GM19035 (cell line): Measurements from ENCODE around the gene TTBK1.

ENCODE experiments used
- ATAC-seq: cut with Tn5 transposase; IDR thresholded peaks from one replicate; pipeline ENCODE4 v1.9.1; 2021; ENCODE audit not compliant: unreplicated experiment

TTBK1 gene

DNA sequence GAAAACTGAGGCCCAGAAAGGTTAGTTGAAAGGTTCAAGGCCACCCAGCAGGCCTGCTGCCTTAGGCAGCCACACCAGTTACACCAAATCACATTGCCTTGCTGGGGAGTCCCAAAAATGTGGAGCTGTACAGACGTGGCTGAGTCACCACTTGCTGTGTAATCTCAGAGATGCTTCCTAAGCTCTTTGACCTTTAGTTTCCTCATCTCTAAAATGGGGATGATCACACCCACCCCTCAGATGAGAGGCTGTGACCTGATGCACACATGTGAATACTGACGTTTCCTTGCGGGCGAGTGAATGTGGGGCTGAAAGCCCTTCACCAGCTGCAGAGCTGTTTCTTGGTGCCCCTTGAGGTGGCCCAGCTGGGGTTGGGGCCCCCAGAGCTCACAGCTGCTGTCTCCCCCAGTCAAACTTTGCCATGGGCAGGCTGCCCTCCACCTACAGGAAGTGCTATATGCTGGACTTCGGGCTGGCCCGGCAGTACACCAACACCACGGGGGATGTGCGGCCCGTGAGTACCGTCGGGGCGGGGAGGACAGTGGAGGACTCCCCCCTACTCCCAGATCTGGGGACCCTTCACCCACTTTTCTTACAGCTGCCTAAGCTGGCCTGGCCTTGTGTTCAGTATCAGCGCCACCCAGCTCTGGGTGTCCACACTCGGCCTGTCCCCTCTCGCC, 11.0 kb downstream of the TTBK1 start:
- no peak for ATAC-seq

GRCh38 chr6:43254846-43255245, 11.6 kb downstream of the TTBK1 start:
- ATAC-seq, result no peak

- no peak for ATAC-seq
Measured at GRCh38 chr6:43255408-43256054, 12.2 kb downstream of the TTBK1 start.

- ATAC-seq, result no peak
Measured at GRCh38 chr6:43256670-43257366, 13.5 kb downstream of the TTBK1 start.

- no peak for ATAC-seq
Measured at GRCh38 chr6:43257367-43258145, 14.3 kb downstream of the TTBK1 start.

GRCh38 chr6:43258180-43258579, 14.9 kb downstream of the TTBK1 start:
- ATAC-seq, result no peak

GRCh38 chr6:43258807-43259686, 15.8 kb downstream of the TTBK1 start:
- ATAC-seq, result no peak

- ATAC-seq, result no peak
Measured at GRCh38 chr6:43260791-43261190, 17.5 kb downstream of the TTBK1 start.

- ATAC-seq, result no peak
Measured at GRCh38 chr6:43261198-43261597, 17.9 kb downstream of the TTBK1 start.

GRCh38 chr6:43262000-43262779, 18.9 kb downstream of the TTBK1 start:
- ATAC-seq, result no peak

DNA sequence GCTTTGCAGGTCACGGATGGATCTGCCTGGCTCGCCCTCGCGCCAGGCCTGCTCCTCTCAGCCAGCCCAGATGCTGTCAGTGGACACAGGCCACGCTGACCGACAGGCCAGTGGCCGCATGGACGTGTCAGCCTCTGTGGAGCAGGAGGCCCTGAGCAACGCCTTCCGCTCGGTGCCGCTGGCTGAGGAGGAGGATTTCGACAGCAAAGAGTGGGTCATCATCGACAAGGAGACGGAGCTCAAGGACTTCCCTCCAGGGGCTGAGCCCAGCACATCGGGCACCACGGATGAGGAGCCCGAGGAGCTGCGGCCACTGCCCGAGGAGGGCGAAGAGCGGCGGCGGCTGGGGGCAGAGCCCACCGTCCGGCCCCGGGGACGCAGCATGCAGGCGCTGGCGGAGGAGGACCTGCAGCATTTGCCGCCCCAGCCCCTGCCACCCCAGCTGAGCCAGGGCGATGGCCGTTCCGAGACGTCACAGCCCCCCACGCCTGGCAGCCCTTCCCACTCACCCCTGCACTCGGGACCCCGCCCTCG, 19.6 kb downstream of the TTBK1 start:
- no peak for ATAC-seq

DNA sequence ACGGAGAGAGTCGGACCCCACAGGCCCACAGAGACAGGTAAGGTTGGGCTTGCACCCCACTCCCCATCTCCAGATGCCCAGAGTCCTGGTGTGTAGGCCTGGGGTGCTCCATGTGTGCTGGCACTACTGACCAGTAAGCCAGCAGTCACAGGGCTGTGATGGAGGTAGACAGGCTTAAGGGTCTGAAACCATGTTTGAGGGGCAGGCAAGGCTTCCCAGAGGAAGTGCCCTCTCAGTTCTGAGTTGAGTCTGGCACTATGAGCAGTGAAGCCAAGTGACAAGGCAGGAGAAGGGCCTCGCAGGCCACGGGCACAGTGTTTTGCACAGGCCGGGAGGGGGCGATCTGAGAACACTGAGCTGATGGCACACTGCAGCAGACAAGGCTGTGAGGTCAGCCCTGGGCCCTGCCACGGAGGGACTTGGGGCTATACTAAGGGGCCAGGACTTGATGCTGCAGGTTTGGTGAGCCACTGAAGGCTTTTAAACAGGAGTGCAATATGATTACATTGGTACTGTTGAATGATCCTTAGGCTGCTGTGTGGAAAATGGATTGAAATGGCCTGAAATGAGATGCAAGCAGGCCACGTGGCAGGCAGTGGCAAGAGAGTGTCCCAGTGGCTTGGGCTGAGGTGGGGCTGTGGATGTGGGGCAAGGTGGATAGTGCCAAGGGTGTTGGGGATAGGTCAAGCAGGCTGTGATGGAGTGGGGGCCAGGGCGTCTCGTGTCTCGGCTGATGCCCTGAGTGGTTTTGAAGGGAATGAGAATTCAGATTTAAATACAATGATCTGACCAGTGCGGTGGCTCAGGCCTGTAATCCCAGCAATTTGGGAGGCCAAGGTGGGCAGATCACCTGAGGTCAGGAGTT, 20.3 kb downstream of the TTBK1 start:
- ATAC-seq, result peak; percentile 84

DNA sequence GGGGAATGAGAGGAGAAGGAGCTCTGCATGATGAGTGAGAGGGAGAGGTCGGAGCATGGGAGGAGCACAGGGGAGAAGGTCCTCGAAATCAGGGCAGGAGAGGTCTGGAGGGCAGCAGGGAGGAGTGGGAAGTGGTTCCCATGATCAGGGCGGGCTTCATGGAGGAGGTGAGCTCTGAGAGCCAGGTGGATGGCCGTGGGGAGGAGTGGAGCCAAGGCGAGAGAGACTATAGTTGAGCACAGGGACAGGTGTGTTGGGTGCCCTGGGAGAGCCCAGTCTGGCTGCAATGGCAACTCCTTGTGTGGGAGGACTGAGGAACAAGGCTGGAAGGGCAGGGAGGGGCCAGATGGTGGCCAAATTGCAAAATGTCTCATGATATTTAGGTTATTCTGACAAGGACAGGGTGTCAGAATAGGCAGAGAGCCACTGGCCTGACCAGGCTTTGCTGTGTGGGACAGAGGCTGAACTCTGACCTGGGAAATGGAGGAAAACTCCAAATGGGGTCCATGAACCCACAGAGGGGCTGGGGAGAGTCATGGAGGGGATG, 21.4 kb downstream of the TTBK1 start:
- ATAC-seq, result no peak

- no peak for ATAC-seq
Measured at GRCh38 chr6:43265564-43265963, 22.3 kb downstream of the TTBK1 start.

DNA sequence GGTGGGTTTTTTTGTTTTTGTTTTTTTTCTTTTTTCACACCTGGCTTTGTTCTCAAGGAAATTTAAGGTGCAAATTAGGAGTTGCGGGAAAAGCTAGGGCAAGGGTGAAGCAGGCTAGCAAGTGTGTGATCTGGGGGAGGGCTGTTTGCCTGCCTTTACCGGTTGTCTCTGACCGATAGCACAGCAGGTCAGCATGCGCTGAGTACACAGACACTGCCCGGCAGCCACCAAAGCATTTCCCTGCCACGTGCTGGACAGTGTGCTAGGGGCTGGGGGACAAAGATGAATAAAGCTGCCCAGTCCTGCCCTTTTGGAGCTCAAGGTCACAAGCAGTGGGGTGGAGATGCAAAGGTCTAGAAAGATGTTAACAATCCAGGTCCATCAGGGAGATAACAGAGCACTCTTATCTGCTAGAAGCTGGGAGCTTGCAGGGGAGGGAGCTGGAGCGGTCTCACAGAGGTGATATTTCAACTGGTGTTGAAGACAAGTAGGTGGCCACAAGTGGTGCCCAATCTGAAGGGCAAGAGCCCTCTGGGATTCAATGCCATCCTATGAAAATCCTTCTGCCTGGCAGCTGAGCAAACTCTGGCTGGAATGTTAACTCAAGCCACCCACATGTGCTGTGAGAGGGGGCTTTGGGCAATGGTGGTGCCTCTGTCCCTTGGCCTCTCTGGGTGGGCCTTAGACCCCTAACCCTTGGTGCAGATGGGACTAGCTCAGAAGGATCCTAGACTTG, 24.5 kb downstream of the TTBK1 start:
- ATAC-seq, result no peak

- ATAC-seq, result no peak
Measured at GRCh38 chr6:43268355-43268700, 25.0 kb downstream of the TTBK1 start.

DNA sequence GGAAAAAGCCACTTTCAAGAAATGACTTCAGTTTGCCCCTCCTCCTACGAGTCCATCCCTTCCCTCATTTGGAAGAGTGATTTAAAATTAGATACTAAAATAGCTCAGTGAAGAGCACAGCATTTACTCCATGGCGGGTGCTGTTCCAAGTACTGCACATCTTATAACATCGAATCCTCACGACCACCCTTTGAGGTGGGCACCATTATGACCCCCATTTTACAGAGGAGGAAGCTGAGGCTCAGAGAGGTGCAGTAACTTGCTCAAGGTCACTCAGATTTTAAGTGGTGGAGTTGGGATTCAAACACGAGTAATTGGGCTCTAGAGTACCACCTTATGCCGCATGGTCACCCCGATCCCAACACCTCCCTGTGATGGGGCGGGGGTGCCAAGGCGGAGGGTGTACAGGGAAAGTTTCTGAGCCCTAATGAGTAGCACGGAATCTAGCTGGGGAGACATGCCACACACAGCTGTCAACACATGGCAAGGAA, 25.5 kb downstream of the TTBK1 start:
- ATAC-seq, result no peak
